Measurements from ENCODE around the gene ABCA4.
"Not testable (repeated sequence)": the region's sequence is repeated elsewhere in the genome, so short reads cannot be mapped to it uniquely, and the experiment has no call there.

The ABCA4 gene

DNA sequence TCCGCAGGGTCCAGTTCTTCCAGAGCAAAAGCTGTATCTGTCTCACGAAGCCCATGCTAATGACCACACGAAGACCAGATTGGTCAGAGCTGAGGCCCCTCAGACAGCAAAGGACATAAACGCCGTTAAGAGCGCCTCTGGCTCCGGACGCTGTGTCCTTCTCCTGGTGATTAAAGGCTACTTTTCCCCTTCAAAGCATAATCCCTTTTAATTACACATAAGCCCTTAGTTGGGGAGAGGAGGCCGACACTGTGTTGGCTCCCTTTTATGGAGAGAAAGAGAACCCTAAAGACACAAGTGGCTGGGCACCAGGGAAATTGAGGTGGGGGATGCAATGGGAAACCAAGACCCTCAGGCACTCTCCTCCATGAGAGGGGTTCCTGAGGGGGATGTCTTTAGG is at the start of gene ABCA4:
TSS of gene ABCA4 (minus strand) at position 158 of the 400 bp plus-strand sequence. CDS start at position 55, 103 bp downstream.
- DNase-seq (ENCODE audit: low spot score) (no peak), FAIRE-seq (no peak)

- DNase-seq (ENCODE audit: low spot score) (no peak), FAIRE-seq (no peak)
These were observed 48.2 kb upstream of the ABCA4 start for GRCh38 chr1:94169126-94169525.

DNA sequence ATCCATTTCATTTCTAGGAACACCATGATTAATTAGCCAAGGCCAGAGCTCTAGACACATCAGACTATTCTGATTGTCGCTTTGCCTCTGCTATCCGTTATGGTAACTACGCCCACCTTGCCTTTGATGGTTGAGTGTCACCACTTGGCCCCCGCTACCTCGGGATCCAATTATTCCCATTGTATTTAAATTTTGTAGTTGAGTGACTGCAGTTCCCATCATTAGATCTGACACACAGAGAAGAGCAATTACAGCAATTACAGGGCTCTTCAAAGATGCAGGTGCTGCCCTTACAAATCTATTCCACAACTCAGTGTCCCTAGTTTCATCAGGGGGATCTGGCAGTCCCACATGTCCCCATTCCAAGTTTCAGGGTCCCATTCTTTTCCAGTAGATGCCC is 44.9 kb upstream of the ABCA4 start:
- FAIRE-seq (no peak), DNase-seq (ENCODE audit: low spot score) (no peak)

- not testable (repeated sequence) for DNase-seq (ENCODE audit: low spot score); FAIRE-seq
These were observed 43.9 kb upstream of the ABCA4 start for GRCh38 chr1:94164885-94165284.

DNA sequence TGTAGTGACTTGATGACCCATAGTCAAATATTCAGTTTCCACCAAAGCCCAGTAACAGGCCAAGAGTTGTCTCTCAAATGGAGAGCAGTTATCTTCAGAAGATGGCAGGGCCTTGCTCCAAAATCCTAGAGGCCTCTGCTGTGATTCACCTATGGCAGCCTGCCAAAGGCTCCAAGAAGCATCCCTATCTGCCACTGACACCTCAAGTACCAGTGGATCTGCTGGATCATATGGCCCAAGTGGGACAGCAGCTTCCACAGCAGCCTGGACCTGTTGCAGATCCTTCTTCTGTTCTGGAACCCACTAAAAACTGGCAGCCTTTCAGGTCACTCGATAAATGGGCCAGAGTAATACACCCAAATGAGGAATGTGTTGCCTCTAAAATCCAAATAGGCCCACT is 43.2 kb upstream of the ABCA4 start:
- not testable (repeated sequence) for FAIRE-seq; DNase-seq (ENCODE audit: low spot score)

GRCh38 chr1:94163249-94163648 is 42.3 kb upstream of the ABCA4 start:
- FAIRE-seq; DNase-seq (ENCODE audit: low spot score): not testable (repeated sequence)

DNA sequence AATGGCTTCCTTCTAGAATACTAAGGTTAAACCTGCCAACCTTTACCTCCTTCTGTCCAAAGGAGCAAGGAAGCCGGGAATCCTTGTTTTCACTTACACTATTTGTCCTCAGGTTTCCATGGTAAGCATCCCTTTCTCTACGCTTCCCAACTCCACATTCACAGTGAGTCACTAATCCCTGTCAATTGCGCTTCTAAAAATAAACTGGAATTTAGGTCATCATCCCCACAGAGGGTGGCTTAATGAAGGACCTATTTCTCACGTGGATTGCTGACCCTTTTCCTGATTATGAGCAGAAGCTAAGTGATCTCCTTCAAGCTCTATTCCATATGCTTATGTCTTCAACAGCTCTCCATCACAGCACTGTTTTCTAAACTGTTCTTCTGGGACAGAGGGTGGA is 39.9 kb upstream of the ABCA4 start:
- no peak for FAIRE-seq
- DNase-seq (ENCODE audit: low spot score) = peak; percentile 72

- no peak for FAIRE-seq
- DNase-seq (ENCODE audit: low spot score) = no peak
These were observed 35.2 kb upstream of the ABCA4 start for GRCh38 chr1:94156096-94156625.

- no peak for FAIRE-seq
- no peak for DNase-seq (ENCODE audit: low spot score)
These were observed 34.0 kb upstream of the ABCA4 start for GRCh38 chr1:94154989-94155388.

GRCh38 chr1:94153133-94153532 is 32.2 kb upstream of the ABCA4 start:
- no peak for FAIRE-seq
- DNase-seq (ENCODE audit: low spot score) = no peak

- FAIRE-seq = not testable (repeated sequence)
These were observed 28.2 kb upstream of the ABCA4 start for GRCh38 chr1:94149166-94149565.

DNA sequence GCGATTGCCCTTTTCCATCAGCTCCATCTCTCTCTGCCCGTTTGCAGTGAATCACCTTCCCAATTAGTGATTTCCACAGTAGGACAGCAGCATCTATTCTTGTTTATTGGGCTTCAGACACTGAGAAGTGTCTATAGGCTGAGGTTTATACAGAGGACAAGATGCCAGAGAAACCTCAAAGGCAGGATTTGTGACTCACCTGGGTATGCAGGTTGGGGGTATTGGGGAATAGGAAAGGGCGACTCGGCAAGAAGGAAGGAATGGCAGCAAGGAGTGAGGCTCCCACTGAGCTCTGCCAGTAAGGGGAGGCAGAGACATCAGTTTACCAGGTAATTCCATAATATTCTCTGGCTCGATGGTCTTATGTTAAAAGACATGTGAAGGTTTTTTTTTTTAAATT is 25.3 kb upstream of the ABCA4 start:
- FAIRE-seq = no peak

More at GRCh38 chr1:94149166-94149565, 28.2 kb upstream of the ABCA4 start:
- not testable (repeated sequence) for DNase-seq (ENCODE audit: low spot score)

GRCh38 chr1:94144836-94145235 is 23.9 kb upstream of the ABCA4 start:
- DNase-seq (ENCODE audit: low spot score) (no peak), FAIRE-seq (no peak)

More for the DNA sequence above, 25.3 kb upstream of the ABCA4 start:
- no peak for DNase-seq (ENCODE audit: low spot score)

DNA sequence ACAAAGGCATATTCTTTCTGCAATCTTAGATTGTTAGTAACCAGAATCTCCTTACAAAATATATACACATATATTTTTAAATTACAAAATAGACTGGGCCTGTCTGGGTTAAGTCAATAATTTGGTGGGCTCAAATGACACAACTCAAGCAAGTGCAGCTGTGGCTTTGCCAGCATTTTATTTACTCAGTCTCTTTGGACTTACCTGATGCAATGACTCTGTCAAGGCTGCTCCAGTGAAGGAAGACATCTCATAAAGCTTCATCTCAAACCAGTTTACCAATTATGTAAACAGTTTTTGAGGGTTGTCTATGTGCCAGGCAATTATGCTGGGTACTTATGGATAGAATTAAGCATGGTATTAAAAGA is 22.8 kb upstream of the ABCA4 start:
- DNase-seq (ENCODE audit: low spot score) (no peak), FAIRE-seq (no peak)

DNA sequence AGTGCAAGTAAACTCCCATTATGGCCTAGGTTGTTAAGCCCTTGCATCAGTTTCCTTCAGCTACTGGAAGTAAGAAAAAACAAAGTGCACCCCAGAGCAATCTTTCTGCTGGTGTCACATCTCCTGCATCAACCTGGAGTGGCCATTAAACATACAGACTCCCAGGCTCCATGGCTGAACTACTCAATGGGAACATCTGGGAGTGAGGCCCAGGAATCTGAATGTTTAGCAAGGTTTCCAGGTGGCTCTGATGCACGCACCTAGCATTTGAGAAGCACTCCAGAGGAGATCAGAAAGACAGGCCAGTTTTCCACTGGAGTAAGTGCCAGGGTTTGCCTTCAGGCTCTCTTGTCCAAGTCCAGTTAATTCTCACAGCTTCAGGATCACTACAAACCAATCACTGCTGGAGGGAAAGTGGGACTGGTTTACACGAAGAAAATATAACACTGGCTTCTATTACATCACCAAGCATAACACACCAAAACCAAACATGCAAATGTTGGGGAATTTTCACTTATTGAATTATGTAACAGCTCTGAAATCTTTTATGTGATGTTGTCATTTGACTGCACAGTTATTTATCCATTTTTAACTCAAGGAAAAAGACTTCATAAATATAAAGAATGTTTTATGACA is 22.3 kb upstream of the ABCA4 start:
- no peak for FAIRE-seq
- no peak for DNase-seq (ENCODE audit: low spot score)

GRCh38 chr1:94142583-94142982 is 21.6 kb upstream of the ABCA4 start:
- FAIRE-seq (no peak), DNase-seq (ENCODE audit: low spot score) (no peak)

DNA sequence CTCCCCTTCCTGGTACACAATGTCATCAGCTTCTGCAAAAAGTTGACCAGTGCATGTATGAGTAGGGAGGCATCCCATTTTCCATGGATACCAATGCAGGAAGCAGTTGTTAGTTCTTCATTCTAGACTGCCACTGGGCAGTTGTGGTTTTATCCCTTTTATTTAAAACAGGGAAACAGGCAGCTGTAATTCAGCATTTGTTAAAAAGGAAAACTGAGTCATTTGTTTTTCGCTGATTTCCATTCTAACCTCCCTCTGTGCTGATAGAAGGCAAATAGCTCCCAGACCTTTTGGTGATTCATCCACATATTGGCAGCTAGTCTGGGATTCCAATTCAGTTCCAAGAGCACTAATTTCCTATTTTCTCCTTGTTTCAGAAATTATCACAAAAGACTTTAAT is 21.1 kb upstream of the ABCA4 start:
- DNase-seq (ENCODE audit: low spot score) (no peak), FAIRE-seq (no peak)

- FAIRE-seq (no peak), DNase-seq (ENCODE audit: low spot score) (no peak)
These were observed 11.2 kb upstream of the ABCA4 start for GRCh38 chr1:94132111-94132510.

DNA sequence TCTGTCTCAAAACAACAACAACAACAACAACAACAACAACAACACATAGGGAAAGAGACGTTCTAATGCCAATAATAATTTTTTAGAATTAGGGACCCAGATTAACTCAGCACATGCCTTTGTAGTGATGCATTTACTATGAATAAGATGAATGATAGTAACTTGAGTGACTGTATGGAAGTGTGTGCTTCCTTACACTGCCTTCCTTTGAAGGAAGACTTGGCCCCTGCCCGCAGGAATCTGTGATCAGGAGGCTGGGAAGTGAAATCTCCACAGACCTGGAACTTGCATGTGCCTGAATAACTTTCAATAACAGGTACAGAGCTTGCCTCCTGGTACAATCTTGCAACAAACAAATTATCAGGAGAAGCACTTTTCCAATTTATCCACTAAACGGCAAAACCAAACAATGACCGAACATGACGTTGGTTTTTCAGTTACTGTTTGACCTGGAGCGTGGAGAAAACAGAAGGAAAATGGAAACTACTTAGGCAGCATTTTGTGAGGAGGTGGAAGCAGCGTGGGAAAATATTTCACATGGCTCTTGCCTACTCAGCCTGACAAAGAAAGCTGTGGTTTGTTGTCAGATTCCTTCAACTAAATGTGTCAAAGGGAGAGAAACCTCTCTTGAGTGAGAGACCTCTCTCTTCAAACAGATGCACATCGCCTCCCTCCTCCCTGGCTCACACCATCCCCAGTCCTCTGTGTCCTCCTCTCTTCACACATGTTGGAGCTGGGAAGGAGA is 10.1 kb upstream of the ABCA4 start:
- DNase-seq (ENCODE audit: low spot score) = peak; percentile 66

DNA sequence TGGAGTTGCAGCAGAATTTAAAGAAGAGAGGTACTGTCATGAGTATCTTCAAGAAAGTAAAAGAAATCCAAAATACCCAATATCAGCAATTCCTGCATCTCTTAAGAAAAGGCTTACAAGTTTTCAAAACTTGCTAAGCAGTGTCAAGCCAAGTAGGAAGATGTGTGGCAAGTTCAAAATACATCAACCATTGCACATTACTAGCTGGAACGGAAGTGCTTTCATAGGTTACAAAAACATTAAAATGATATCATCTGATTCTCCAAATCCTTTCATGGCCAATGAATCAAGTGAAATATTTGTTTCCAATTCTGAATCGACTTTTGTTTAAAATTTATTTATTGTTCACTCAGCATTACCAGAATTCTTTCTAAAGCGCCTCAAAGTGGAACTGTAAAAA is 5.7 kb upstream of the ABCA4 start:
- DNase-seq (ENCODE audit: low spot score) = no peak
- no peak for FAIRE-seq

More for the DNA sequence above, 10.1 kb upstream of the ABCA4 start:
- peak; percentile 59 for FAIRE-seq

DNA sequence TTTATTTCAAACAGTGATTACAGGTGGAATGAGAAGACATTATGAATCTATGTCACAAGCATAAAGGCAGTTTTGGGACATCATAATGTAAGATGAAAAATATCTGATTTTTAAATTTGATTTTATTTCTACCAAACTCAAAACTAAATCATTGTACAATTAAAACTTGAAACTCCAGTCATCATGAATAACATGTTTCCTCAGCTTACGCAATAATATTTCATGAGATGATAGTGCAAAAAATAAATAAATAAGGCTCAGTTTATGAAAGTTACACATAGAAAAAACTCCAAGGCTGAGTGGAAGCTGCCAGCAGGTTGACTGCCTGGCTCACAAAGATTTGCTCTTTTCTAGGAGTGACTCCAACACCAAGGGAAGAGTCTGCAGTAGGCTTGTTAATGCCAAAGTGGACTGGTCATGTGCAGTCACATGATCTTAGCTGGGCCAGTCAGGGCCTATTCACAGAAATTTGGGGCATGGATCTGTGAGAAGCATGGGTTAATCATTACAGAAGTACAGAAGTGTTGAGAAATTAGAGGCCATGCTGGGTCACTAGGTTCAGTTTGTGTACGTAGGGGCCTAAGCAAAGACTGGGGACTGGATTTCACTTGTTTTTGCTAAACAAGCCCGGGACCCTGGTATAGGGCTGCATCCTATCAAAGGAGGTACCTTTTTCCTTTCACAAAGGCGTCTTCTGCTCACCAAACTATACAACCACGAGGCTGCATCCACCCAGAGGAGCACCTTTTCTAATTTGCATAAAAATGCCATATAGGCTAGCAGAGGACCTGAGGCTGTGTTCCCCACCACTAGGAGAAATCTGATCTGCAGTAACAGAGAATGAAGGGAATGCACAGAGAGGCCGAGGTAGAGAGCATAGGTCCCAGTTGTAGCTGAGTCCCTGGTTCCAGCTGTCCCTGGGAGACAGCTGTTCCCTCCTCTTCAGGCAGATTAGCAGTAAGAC is 4.9 kb upstream of the ABCA4 start:
- no peak for DNase-seq (ENCODE audit: low spot score)
- FAIRE-seq = no peak

All from RCC 7860 (cell line).